Smooth muscle cell of trachea (primary cell): ENCODE results near the gene FHDC1. TPM values are rescaled to one million over a fixed set of nuclear protein-coding genes. Genes with fewer than 3 reads are reported as not detected.

Source experiments
- total RNA-seq: library from RNA; depleted of rRNA; stranded (reverse); fragments of >200 nt; gene quantifications from 2 replicates; pipeline ENCODE4 v1.2.1, GENCODE V29; 2014

Gene FHDC1
- under 0.01 and 0.17 TPM in 2 replicates for total RNA-seq

GRCh38 chr4:152935631-152936445 lies at the start of gene FHDC1:
TSS of gene FHDC1 (plus strand) at chr4:152936323. CDS start at chr4:152943058, 6,735 bp downstream.

Other genes starting within 250 kb of the FHDC1 start
- gene TIGD4, start 156.6 kb upstream of the FHDC1 start, total RNA-seq: 0.17 and 0.29 TPM in 2 replicates
- gene ARFIP1, start 156.4 kb upstream of the FHDC1 start, total RNA-seq: 43.8 and 61.2 TPM in 2 replicates